Measurements from ENCODE around the gene P2RX5.

The P2RX5 gene

DNA sequence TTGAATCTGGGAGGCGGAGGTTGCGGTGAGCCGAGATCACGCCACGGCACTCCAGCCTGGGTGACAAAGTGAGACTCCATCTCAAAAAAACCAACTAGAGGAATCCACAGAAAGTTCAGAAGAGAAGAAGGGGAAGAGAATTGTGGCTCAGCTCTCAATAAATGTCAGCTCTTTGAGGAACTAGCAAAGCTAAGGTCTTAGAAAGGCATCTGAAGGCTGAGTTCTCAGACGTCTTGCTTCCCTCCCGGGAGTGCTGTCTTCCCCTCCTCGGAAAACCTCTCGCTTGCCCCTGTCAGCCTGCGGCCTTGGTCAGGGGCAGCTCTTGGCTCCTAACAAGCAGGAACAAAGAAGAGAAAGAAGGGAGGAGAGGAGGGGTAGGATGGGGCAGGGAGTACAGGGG is 65.2 kb downstream of the P2RX5 start:
- TF ChIP-seq, protein P1, sequence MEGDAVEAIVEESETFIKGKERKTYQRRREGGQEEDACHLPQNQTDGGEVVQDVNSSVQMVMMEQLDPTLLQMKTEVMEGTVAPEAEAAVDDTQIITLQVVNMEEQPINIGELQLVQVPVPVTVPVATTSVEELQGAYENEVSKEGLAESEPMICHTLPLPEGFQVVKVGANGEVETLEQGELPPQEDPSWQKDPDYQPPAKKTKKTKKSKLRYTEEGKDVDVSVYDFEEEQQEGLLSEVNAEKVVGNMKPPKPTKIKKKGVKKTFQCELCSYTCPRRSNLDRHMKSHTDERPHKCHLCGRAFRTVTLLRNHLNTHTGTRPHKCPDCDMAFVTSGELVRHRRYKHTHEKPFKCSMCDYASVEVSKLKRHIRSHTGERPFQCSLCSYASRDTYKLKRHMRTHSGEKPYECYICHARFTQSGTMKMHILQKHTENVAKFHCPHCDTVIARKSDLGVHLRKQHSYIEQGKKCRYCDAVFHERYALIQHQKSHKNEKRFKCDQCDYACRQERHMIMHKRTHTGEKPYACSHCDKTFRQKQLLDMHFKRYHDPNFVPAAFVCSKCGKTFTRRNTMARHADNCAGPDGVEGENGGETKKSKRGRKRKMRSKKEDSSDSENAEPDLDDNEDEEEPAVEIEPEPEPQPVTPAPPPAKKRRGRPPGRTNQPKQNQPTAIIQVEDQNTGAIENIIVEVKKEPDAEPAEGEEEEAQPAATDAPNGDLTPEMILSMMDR (IDR thresholded peaks at IDR 0.05) = no peak

DNA sequence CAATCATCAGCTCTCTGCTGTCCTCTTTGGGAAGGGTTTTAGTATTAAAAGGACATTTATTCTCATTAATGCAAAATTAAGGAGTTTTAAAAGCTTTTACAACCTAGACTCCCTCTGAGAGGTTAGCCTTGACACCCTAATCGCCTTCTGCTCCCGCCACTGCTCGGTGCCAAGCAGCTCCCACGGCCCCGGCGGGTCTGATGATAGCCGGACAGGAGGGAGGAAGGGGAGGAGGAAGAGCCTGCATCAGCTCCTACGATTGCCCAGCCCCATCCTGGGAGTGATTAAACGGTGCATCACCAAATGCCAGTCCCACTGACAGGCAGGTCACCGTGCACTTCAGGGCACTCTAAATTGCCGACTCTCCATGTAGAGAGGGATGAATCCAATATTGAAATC is 68.2 kb downstream of the P2RX5 start:
- TF ChIP-seq, protein P1 (IDR thresholded peaks at IDR 0.05) = no peak

DNA sequence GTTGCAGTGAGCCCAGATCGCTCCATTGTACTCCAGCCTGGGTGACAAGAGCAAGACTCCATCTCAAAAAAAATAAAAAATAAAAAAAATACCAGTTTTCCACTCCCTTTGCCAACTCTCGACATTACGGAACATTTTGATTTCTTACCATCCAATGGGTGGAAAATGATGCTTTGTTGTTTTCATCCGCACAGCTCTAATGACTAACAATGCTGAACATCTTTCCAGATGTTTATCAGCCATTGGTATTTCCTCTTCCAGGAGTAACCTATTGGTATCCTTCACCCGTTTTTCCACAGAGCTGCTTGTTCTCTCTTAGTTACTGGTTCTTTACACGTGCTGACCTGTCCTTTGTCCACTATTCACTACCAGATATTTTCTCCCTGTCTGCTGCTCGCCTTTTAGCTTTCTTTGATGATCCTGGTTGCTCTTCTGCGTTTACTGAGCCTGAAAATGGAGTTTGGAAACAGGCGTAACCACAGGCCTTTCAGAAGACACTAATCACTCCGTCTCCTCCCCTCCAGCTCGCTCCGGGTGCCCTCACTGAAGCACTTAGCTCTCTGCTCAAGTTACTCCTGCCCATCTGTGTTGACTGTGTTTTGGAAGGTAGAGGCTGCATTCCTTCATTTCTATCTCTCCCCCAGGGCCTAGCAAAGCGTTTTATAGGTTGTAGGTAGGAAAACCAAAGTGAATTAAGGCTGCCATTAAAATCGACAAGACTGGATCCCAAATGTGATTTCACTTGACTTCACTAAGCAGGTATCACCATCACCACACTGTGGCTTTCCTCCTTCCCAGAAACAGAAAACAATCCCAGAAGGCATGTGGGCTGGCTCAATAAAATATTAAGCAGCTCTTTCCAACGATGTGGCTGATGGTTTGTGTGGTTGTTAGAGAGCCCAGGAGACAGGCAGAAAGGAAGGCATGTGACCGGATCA is 68.9 kb downstream of the P2RX5 start:
- TF ChIP-seq, protein P1 (IDR thresholded peaks at IDR 0.05) = no peak

Measured in LNCAP (cell line).